Type B pancreatic cell (in vitro differentiated cells): Measurements from ENCODE around the gene ITSN2. TPM values are rescaled to one million over a fixed set of nuclear protein-coding genes. Genes with fewer than 3 reads are reported as not detected.
"Not testable (repeated sequence)": the region's sequence is repeated elsewhere in the genome, so short reads cannot be mapped to it uniquely, and the experiment has no call there.

Source experiments
- DNase-seq: peaks from one replicate; pipeline ENCODE4 v3.0.0; 2021; ENCODE audit warnings: mixed read lengths; ENCODE audit not compliant: unreplicated experiment; ENCODE audit errors: extremely low spot score
- H3K27ac Mint-ChIP-seq: 2 replicates; pipeline ENCODE4 v1.8.0; 2021; ENCODE audit warnings: mild to moderate bottlenecking, mixed read lengths
- H3K27me3 Mint-ChIP-seq: 2 replicates; pipeline ENCODE4 v1.8.0; 2021; ENCODE audit warnings: mixed read lengths
- H3K36me3 Mint-ChIP-seq: 2 replicates; pipeline ENCODE4 v1.8.0; 2021; ENCODE audit warnings: mixed read lengths
- H3K4me1 Mint-ChIP-seq: one replicate; pipeline ENCODE4 v1.8.0; 2021; ENCODE audit warnings: mixed read lengths; ENCODE audit not compliant: unreplicated experiment
- H3K4me3 Mint-ChIP-seq: 2 replicates; pipeline ENCODE4 v1.8.0; 2021; ENCODE audit warnings: mild to moderate bottlenecking, mixed read lengths
- H3K9me3 Mint-ChIP-seq: 2 replicates; pipeline ENCODE4 v1.8.0; 2021; ENCODE audit warnings: mixed read lengths
- CTCF ChIP-seq: fragments of 200-600 bp; sonication (generic); conservative IDR thresholded peaks from 2 replicates; pipeline ENCODE4 v1.5.0; 2021; ENCODE audit warnings: antibody characterized with exemption, mild to moderate bottlenecking
- long read RNA-seq: library from polyadenylated mRNA; unstranded; transcript quantifications from one replicate; pipeline ENCODE4 v2.0.0, GENCODE V29; 2020
- total RNA-seq: library from RNA; stranded (reverse); gene quantifications from 2 replicates; pipeline ENCODE4 v1.2.1, GENCODE V29; 2021; ENCODE audit warnings: low replicate concordance

The ITSN2 gene
- 18.9 and 24.8 TPM in 2 replicates for total RNA-seq
- long read RNA-seq, partial matches to known transcripts = 20 of 25 reads
- long read RNA-seq, other reads (novel, unspliced or antisense) = 5 of 25 reads

DNA sequence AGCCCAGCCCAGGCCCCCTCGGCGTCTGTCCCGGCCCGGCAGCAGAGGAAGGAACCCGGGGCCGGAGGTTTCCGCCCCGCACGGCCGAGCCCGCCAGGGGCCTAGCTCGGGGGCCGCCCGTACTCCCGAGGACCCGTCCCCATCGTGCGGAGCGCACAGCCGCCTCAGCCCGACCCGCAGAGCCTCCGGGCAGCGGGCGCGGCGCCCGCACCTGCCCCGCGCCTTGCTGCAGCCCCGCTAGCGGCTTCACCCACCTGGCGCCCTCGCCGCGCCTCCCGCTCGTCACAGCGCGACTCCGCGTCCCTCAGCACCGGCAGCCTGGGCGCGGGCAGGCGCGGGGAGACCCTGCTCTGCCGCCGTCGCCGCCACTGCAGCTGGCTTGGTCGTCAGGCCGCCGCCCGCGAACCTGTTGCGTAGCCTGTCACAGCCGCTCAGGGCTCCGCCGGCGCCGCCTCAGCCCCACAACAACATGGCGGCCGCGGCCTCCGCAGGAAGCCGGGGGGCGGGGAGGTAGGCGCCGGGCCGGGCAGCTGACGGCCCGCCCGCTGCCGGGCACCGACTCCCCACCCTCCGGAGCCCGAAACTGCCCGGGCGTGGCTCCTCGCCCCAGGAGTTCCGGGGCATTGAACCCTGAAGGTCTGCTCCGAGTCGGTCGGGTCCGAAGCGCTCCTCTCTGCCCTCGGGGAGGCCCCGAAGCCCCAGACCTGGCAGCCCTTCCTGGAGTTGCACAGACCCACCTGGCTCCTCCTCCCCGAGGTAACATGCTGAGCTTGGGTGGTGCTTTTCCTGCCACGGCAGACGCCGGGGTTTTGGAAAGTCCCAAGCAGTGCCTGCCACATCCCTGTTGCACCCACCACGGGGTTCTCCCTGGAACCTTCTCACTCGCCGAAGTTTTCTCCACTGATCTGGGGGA is at the start of gene ITSN2:
ITSN2 (minus strand) TSS at position 487 of the 913 bp plus-strand sequence. CDS start 32,454 bp downstream, outside the sequence.
- no peak for TF ChIP-seq CTCF
- peak; percentile 85 for DNase-seq
- Mint-ChIP-seq H3K9me3 (no peaks in the 10 kb centered on the region), H3K36me3 (no peaks in the 10 kb centered on the region), H3K4me1 (peaks cover 5% of the 10 kb centered on the region), H3K4me3 (peak within 1 kb of the TSS; percentile 89), H3K27ac (peak within 1 kb of the TSS; percentile 90), H3K27me3 (peaks cover 12% of the 10 kb centered on the region)

- TF ChIP-seq CTCF = no peak
- H3K27ac Mint-ChIP-seq = no peak overlapping the region
Measured at GRCh38 chr2:24409171-24409570, 48.8 kb upstream of the ITSN2 start.

GRCh38 chr2:24408704-24409103 is 48.4 kb upstream of the ITSN2 start:
- not testable (repeated sequence) for DNase-seq, H3K27me3 Mint-ChIP-seq, H3K9me3 Mint-ChIP-seq, H3K4me3 Mint-ChIP-seq, H3K27ac Mint-ChIP-seq, H3K36me3 Mint-ChIP-seq
- H3K4me1 Mint-ChIP-seq = peaks cover 15% of the 10 kb centered on the region

More at GRCh38 chr2:24409171-24409570, 48.8 kb upstream of the ITSN2 start:
- Mint-ChIP-seq H3K9me3 (no peaks in the 10 kb centered on the region), H3K4me3 (no peak overlapping the region), H3K4me1 (peaks cover 13% of the 10 kb centered on the region), H3K27me3 (peaks cover 4% of the 10 kb centered on the region), H3K36me3 (no peaks in the 10 kb centered on the region)
- DNase-seq = no peak

- no peak for DNase-seq
- H3K27ac Mint-ChIP-seq = no peak overlapping the region
- H3K4me1 Mint-ChIP-seq = peaks cover 14% of the 10 kb centered on the region
- H3K9me3 Mint-ChIP-seq = no peaks in the 10 kb centered on the region
- H3K27me3 Mint-ChIP-seq = no peaks in the 10 kb centered on the region
- H3K4me3 Mint-ChIP-seq = no peak overlapping the region
- TF ChIP-seq CTCF = no peak
- no peaks in the 10 kb centered on the region for H3K36me3 Mint-ChIP-seq
Measured at GRCh38 chr2:24404491-24404921, 44.2 kb upstream of the ITSN2 start.

DNA sequence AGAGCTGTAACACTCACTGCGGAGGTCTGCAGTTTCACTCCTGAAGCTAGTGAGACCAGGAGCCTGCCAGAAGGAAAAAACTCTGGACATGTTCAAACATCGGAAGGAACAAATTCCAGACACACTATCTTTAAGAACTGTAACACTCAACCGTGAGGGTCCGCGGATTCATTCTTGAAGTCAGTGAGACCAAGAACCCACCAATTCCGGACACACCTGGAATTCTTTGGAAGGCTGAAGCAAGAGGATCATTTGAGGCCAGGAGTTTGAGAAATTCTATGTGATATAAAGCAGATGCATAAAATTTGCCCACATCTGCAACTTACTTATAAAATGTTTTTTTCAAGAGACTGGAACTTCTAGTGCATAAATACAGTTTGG is 43.5 kb upstream of the ITSN2 start:
- no peak overlapping the region for H3K4me3 Mint-ChIP-seq
- no peak for DNase-seq
- peaks cover 15% of the 10 kb centered on the region for H3K4me1 Mint-ChIP-seq
- H3K36me3 Mint-ChIP-seq = no peaks in the 10 kb centered on the region
- H3K9me3 Mint-ChIP-seq = no peaks in the 10 kb centered on the region
- H3K27ac Mint-ChIP-seq = no peak overlapping the region
- TF ChIP-seq CTCF = no peak
- no peaks in the 10 kb centered on the region for H3K27me3 Mint-ChIP-seq

- no peaks in the 10 kb centered on the region for H3K27me3 Mint-ChIP-seq
- TF ChIP-seq CTCF = no peak
- no peaks in the 10 kb centered on the region for H3K36me3 Mint-ChIP-seq
- H3K27ac Mint-ChIP-seq = no peak overlapping the region
- DNase-seq = no peak
- H3K9me3 Mint-ChIP-seq = no peaks in the 10 kb centered on the region
- H3K4me3 Mint-ChIP-seq = no peak overlapping the region
- H3K4me1 Mint-ChIP-seq = peaks cover 15% of the 10 kb centered on the region
Measured at GRCh38 chr2:24403168-24403831, 43.0 kb upstream of the ITSN2 start.
